H1 (cell line): ENCODE measurements around the gene KLHDC7A.

Experiments
- BACH1 ChIP-seq: IDR thresholded peaks from 2 replicates; pipeline ENCODE4 v1.6.1; 2012; ENCODE audit warnings: low read length, improper control_type of control experiment
- BRCA1 ChIP-seq: IDR thresholded peaks from 2 replicates; pipeline ENCODE4 v1.6.1; 2012; ENCODE audit warnings: low read depth, low read length, improper control_type of control experiment
- CBX5 ChIP-seq: fragments of 300-800, 300-1000 bp; sonication (generic); IDR thresholded peaks from 2 replicates; pipeline ENCODE4 v1.7.1; 2016; ENCODE audit warnings: antibody characterized with exemption, low read length, low read depth
- CEBPB ChIP-seq: IDR thresholded peaks from 2 replicates; pipeline ENCODE4 v1.6.1; 2012; ENCODE audit warnings: low read depth, low read length
- CREB1 ChIP-seq: IDR thresholded peaks from 2 replicates; pipeline ENCODE4 v1.6.1; 2012; ENCODE audit warnings: inconsistent platforms
- CTCF ChIP-seq, 3 experiments: IDR thresholded peaks; 1 replicate in 2 of 3; 2 replicates in 1 of 3; pipeline versions ENCODE4 v1.5.1 to v1.6.1; 2011; ENCODE audit warnings: low read length in 3 of 3, mild to moderate bottlenecking in 3 of 3, inconsistent platforms in 2 of 3, low read depth in 1 of 3, moderate library complexity in 1 of 3; ENCODE audit not compliant: insufficient read depth in 1 of 3; ENCODE audit errors: control extremely low read depth in 1 of 3
- EP300 ChIP-seq, 2 experiments: IDR thresholded peaks; 1 replicate in 1 of 2; 2 replicates in 1 of 2; pipeline ENCODE4 v1.6.1; 2011 to 2012; ENCODE audit warnings: low read depth in 2 of 2, low read length in 2 of 2, mild to moderate bottlenecking in 2 of 2, borderline replicate concordance in 1 of 2, inconsistent platforms in 1 of 2, moderate library complexity in 1 of 2
- MAX ChIP-seq: IDR thresholded peaks from 2 replicates; pipeline ENCODE4 v1.6.1; 2012; ENCODE audit warnings: inconsistent platforms
- POLR2AphosphoS5 ChIP-seq: IDR thresholded peaks from 2 replicates; pipeline ENCODE4 v1.6.1; 2011; ENCODE audit warnings: low read depth, low read length
- SP1 ChIP-seq: IDR thresholded peaks from 2 replicates; pipeline ENCODE4 v1.6.1; 2011; ENCODE audit warnings: low read depth, low read length
- SRF ChIP-seq: IDR thresholded peaks from 2 replicates; pipeline ENCODE4 v1.6.1; 2011; ENCODE audit warnings: mild to moderate bottlenecking, low read depth, low read length, moderate library complexity
- ZNF274 ChIP-seq: IDR thresholded peaks from 2 replicates; pipeline ENCODE4 v1.7.0; 2012; ENCODE audit warnings: low read length, borderline replicate concordance; ENCODE audit errors: extremely low read depth

DNA sequence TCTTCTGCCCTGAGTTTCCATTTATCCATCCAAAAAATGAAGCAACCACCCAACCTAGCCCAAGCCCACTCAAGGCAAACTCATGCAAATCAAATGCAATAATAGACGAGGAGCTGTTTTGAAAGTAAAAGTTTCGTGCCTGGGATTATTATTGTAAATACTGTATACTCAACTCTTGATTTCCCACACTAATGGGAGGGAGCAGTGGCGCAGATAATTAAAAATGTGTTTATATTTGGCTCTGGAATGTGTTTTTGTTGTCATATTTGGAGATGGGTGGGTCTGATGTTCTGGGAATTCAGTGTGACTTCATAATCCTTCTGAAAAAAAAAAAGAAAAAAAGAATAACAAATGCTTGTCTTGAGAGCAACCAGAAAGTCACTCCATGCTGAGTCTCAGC lies 52.5 kb downstream of the KLHDC7A start:
- TF ChIP-seq CREB1, result no peak
- TF ChIP-seq BACH1, result no peak
- TF ChIP-seq SP1, result no peak
- TF ChIP-seq CBX5, result no peak
- no peak for TF ChIP-seq POLR2AphosphoS5
- no peak for TF ChIP-seq EP300 (IDR thresholded peaks at IDR 0.05; ENCODE audit: borderline replicate concordance in 1 of 2, low read depth in 2 of 2, low read length in 2 of 2)
- TF ChIP-seq CTCF (IDR thresholded peaks at IDR 0.05; ENCODE audit: control extremely low read depth in 1 of 3, insufficient read depth in 1 of 3, low read depth in 1 of 3, low read length in 3 of 3), result no peak
- TF ChIP-seq CEBPB, result no peak
- no peak for TF ChIP-seq BRCA1
- no peak for TF ChIP-seq MAX
- no peak for TF ChIP-seq ZNF274
- TF ChIP-seq SRF, result no peak
